HuH-7.5 (cell line): ENCODE measurements around the gene PLBD2.

Experiments
- DNase-seq: peaks from one replicate; pipeline ENCODE4 v3.0.0; 2011; ENCODE audit warnings: low spot score

PLBD2 gene

GRCh38 chr12:113370923-113371682 is 12.7 kb downstream of the PLBD2 start:
- no peak for DNase-seq

GRCh38 chr12:113371808-113372207 is 13.4 kb downstream of the PLBD2 start:
- no peak for DNase-seq

- DNase-seq, result no peak
Observed at GRCh38 chr12:113372371-113372770, 14.0 kb downstream of the PLBD2 start.

DNA sequence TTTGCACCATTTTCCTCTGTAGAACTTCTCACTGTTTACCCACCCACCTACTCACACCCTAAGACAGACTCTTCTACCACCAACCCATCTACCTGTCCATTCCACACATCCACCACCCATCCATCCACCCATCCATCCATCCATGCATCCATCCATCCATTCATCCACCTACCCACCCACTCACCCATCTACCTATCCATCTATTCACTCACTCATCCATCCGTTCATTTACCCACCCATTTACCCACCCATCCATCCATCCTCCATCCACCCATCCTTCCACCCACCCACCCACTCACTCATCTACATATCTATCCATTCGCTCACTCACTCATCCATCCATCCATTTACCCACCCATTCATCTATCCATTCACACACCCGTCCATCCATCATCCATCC is 15.1 kb downstream of the PLBD2 start:
- no peak for DNase-seq

DNA sequence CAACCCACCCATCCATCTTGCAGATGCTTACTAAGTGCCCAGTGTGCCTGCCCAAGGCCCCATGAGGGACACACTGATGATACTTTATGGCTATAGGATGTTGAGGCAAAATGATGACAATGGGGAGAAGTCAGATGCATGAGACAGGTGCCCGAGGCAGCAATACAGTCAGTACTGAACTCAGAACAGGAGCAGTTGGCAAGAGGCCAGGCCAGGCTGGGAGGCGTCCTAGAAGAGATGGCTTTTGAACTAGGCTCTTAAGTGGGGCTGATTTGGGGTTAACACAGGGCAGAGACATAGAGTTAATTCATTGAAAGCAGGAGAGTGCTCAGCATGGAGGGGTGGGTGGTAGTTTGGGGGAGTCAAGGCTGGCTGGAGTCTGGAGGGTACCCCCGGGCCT is 15.6 kb downstream of the PLBD2 start:
- no peak for DNase-seq

GRCh38 chr12:113374823-113375428 is 16.5 kb downstream of the PLBD2 start:
- DNase-seq, result no peak

DNA sequence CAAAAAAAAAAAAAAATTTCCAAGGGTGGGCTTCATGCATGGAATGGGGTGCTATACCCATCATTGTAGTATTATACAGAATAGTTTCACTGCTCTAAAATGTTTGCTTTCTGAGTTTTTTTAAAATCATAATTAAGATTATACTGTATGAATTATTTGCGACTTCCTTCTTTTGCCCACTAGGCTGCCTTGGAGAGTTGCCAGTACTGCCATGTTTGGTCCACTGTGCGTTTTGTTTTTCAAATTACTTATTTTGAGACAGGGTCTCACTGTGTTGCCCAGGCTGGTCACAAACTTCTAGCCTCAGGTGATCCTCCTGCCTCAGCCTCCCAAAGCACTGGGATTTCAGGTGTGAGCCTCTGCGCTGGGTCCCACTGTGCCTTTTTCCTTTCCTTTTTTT is 19.9 kb downstream of the PLBD2 start:
- no peak for DNase-seq

- no peak for DNase-seq
Observed at GRCh38 chr12:113381220-113381619, 22.8 kb downstream of the PLBD2 start.

GRCh38 chr12:113382206-113382605 is 23.8 kb downstream of the PLBD2 start:
- DNase-seq, result no peak

DNA sequence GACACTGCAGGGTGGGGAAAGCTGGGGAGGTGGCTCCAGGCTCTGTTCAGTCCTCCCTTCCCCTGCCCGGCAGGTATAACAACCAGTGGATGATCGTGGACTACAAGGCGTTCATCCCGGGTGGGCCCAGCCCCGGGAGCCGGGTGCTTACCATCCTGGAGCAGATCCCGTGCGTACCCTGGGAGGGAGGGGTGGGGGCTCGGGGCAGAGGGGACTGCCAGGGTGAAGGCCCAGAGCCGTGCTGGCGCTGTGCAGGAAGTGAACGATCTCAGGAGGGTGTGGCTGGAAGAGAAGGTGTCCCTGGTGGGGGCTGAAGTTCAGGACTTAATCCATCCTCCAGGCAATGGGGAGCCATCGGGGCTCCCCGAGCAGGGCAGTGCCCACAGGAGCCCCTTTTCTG is 26.4 kb downstream of the PLBD2 start:
- DNase-seq, result no peak

DNA sequence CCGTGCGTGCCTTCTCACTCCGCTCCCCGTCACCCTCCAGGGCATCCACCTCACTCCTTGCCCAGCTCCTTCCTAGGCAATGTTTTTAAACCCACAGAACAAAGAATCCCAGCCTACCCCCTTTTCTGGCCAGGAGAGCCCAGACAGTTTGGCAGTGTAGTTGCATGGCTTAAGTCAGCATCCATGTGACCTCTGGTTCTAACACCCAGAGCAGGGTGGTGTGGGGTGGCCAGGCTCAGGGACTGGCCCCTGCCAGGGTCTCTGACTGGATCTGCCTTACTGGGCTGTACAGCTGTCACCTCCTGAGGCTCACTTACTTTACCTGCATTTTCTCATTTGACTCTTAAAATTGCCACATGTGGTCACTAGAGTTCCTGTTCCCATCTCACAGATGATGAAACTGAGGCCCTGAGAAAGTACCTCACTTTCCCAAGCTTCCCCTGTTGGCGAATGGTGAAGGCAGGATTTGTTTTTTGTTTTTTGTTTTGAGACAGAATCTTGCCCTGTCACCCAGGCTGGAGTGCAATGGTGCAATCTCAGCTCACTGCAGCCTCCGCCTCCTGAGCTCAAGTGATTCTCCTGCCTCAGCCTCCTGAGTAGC is 27.0 kb downstream of the PLBD2 start:
- DNase-seq, result no peak

- no peak for DNase-seq
Observed at GRCh38 chr12:113386866-113387566, 28.6 kb downstream of the PLBD2 start.

DNA sequence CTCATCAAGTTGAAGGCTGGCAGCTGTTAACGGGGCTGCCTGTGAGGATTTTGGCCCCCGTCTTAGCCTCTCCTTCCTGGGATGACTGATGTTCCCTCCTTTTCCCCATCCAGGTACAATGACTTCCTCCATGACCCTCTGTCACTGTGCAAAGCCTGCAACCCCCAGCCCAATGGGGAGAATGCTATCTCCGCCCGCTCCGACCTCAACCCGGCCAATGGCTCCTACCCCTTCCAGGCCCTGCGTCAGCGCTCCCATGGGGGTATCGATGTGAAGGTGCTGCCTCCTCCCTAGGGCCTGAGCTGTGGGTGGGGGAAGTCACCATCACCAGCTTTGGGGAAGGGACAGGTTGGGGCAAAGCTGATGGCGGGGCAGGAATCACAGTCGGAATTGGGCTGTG is 29.2 kb downstream of the PLBD2 start:
- DNase-seq, result no peak

DNA sequence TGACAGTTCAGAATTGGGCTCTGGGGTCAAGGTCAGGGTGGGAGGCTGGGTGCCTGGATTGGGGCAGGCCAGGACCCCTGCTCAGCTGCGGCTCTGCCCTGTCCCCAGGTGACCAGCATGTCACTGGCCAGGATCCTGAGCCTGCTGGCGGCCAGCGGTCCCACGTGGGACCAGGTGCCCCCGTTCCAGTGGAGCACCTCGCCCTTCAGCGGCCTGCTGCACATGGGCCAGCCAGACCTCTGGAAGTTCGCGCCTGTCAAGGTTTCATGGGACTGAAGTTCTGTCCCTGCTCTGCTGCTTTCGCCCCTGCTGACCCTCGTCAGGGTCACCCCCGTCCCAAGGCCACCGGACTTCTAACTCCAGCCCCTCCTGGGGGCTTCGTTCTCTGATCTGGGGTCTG is 30.0 kb downstream of the PLBD2 start:
- DNase-seq, result no peak

DNA sequence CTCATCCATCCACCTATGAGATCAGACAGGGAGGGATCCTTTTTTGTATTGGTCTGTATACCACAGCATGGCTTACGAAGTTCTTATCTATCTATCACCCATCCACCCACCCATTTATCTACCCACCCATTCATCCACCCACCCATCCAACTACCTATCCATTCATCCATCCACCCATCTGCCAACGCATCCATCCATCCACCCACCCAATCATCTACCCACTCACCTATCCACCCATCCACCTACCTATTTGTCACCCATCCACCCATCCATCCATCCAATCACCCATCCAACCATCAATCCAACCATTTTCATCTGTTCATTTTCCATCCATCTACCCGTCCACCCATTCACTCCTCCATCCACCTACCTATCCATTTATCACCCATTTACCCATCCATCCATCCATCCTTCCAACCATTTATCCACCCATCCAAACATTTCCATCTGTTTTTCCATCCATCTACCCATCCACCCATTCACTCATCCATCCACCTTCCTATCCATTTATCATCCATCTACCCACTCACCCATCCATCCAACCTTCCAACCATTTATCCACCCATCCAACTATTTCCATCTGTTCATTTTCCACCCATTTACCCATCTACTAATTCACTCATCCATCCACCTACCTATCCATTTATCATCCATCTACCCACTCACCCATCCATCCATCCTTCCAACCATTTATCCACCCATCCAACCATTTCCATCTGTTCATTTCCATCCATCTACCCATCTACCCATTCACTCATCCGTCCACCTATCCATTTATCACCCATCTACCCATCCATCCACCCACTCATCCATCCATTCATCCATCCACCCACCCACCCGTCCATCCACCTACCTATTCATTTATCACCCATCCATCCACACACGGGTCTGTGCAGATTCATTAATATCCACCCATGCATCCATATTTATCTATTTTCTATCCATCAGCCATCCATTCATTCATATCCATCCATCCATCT is 32.0 kb downstream of the PLBD2 start:
- no peak for DNase-seq

DNA sequence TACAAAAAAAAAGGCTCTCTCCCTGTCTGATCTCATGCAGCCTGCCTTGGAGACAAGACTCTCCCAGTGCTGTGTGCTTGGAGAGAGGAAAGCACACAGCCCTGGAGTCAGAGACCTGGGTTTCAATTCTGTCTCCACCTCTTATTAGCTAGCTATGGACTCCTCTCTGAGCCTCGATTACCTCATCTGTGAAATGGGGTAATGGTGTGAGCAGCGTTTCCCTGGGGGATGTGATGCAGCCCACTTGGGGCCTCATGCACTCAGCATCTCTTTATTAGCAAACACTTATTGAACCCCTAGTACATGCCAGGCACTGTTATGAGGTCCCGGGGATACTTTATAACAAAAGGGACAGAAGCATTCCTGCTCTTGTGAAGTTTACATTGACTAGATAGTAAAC is 32.8 kb downstream of the PLBD2 start:
- DNase-seq, result no peak

- no peak for DNase-seq
Observed at GRCh38 chr12:113391650-113392337, 33.4 kb downstream of the PLBD2 start.

DNA sequence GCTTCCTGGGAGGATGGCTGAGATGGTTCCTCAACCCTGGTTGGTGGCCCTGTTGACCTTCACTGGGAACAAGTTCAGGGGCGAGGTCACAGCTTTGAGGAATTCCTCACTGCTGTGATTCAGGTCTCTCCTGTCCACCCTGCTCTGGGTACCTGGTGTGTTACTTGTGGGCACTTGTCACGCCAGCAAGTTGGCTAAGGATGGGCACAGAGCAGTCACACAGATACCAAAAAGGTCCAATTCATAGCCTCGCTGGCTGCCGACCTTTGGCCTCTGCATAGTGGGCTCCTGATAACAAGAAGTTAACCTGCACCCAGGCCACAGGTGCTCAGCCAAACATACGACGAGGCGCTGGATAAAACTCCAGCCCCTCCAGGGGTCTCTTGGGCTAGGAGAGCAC is 34.1 kb downstream of the PLBD2 start:
- DNase-seq, result no peak

DNA sequence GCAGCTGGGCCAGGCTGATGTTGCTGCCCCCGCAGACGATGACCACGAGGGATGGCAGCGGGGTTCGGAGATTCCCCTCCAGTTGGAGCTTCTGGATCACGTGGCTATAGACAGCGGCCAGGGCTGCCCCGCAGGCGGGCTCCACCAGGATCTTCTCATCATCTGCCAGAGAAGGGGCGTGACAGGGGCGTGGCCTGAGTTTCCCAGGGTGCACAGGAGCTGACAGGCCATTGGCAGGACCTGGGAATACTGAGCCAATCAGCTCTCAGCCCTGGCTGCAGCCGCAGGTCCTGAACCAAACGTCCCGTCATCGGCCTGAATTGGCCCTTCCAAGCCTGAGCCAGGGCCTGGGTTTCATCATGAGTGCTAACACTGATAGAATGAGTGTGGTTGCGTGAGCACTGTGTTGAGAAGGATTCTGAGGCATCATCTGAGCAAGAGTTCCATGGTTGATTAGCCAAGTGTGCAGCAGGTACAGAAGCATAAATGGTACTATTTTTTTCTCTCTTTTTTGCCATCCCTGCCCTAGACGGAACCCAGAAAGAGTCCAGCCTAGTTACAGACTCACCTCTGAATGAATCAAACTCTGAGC is 34.7 kb downstream of the PLBD2 start:
- no peak for DNase-seq

GRCh38 chr12:113393749-113394148 is 35.4 kb downstream of the PLBD2 start:
- no peak for DNase-seq

- DNase-seq, result no peak
Observed at GRCh38 chr12:113395119-113395518, 36.7 kb downstream of the PLBD2 start.
